GM12878 (cell line): ENCODE measurements around the gene TMEM52. TPM values are rescaled to one million over a fixed set of nuclear protein-coding genes. Genes with fewer than 3 reads are reported as not detected.

ENCODE experiments used
- ATAC-seq: fragments of 200-7000 bp; cut with Tn5 transposase; 3 replicates; pipeline ENCODE4 v1.9.1; 2020; ENCODE audit warnings: mild to moderate bottlenecking, moderate library complexity
- BruUV-seq: library from RNA; stranded (reverse); fragments of 400-500 nt; replicated peaks from 2 replicates; lab custom pipeline; 2021; lab: Mats Ljungman, UMichigan
- CTCF ChIA-PET: fragments of 300-600 bp; sonication (Branson Sonifier 250); formaldehyde crosslinking; extraction: SDS; loops from one replicate; lab custom pipeline; 2021; ENCODE audit warnings: inconsistent platforms; lab: Yijun Ruan, JAX
- POLR2A ChIA-PET: fragments of 350-600 bp; formaldehyde crosslinking; extraction: SDS; loops from one replicate; lab custom pipeline; 2021; ENCODE audit warnings: inconsistent platforms; lab: Charles Lee
- RAD21 ChIA-PET: fragments of 300-600 bp; sonication (Branson Sonifier 250); formaldehyde crosslinking; loops from one replicate; lab custom pipeline; 2023; ENCODE audit warnings: antibody characterized with exemption; ENCODE audit not compliant: unreplicated experiment; lab: Charles Lee
- SMC1A ChIA-PET: fragments of 300-600 bp; sonication (Branson Sonifier 250); formaldehyde crosslinking; loops from one replicate; lab custom pipeline; 2023; ENCODE audit not compliant: unreplicated experiment, uncharacterized antibody; lab: Charles Lee
- DNase-seq: peaks from one replicate; pipeline ENCODE4 v3.0.0-alpha.2; 2011; ENCODE audit warnings: low read depth, low spot score
- FAIRE-seq: peaks from 3 replicates; lab custom pipeline; 2011; peaks lifted over from hg19 to GRCh38; lab: Jason Lieb, UNC
- H2AFZ ChIP-seq: 2 replicates; pipeline ENCODE4 v1.6.0; 2011; ENCODE audit warnings: low read depth, low read length, control low read depth; ENCODE audit not compliant: control insufficient read depth
- H3K27ac ChIP-seq: 2 replicates; pipeline ENCODE4 v1.5.1; 2011; ENCODE audit warnings: control low read depth; ENCODE audit not compliant: control insufficient read depth, insufficient read depth
- H3K27me3 ChIP-seq, 2 experiments: replicated peaks in 1 of 2; 2 replicates each; pipeline versions ENCODE4 v1.6.0 to v1.6.1; 2011; ENCODE audit warnings: low read length in 1 of 2; ENCODE audit not compliant: control insufficient read depth in 2 of 2, insufficient read depth in 2 of 2
- H3K36me3 ChIP-seq, 2 experiments: 2 replicates each; pipeline ENCODE4 v1.5.1; 2011; ENCODE audit warnings: low read length in 1 of 2; ENCODE audit not compliant: control insufficient read depth in 2 of 2, insufficient read depth in 2 of 2
- H3K4me1 ChIP-seq: 2 replicates; pipeline ENCODE4 v1.6.1; 2011; ENCODE audit warnings: mild to moderate bottlenecking, low read length, moderate library complexity, mixed read lengths; ENCODE audit not compliant: control insufficient read depth, insufficient read depth
- H3K4me2 ChIP-seq: 2 replicates; pipeline ENCODE4 v1.6.0; 2011; ENCODE audit warnings: control low read depth; ENCODE audit not compliant: control insufficient read depth, insufficient read depth
- H3K4me3 ChIP-seq: fragments of 200-600 bp; sonication (generic); 2 replicates; pipeline ENCODE4 v1.5.1; 2016
- H3K79me2 ChIP-seq: 2 replicates; pipeline ENCODE4 v1.6.0; 2011; ENCODE audit warnings: low read length; ENCODE audit not compliant: control insufficient read depth, insufficient read depth
- H3K9ac ChIP-seq: 2 replicates; pipeline ENCODE4 v1.8.0; 2011; ENCODE audit warnings: low read length, control low read depth, mixed read lengths; ENCODE audit not compliant: control insufficient read depth, insufficient read depth
- H3K9me3 ChIP-seq: replicated peaks from 3 replicates; pipeline ENCODE4 v1.5.1; 2011; ENCODE audit warnings: mild to moderate bottlenecking, low read length; ENCODE audit not compliant: control insufficient read depth, insufficient read depth
- H4K20me1 ChIP-seq: 2 replicates; pipeline ENCODE4 v1.6.0; 2011; ENCODE audit not compliant: control insufficient read depth, insufficient read depth
- ASH2L ChIP-seq: fragments of 300-600, 200-600 bp; sonication (generic); IDR thresholded peaks from 2 replicates; pipeline ENCODE4 v1.6.1; 2017; ENCODE audit warnings: low read depth, mild to moderate bottlenecking, borderline replicate concordance
- EED ChIP-seq: sonication (generic); IDR thresholded peaks from 2 replicates; pipeline ENCODE4 v1.6.1; 2016; ENCODE audit warnings: antibody characterized with exemption, low read depth
- HCFC1 ChIP-seq: fragments of 150-350 bp; IDR thresholded peaks from 2 replicates; pipeline ENCODE4 v1.6.1; 2014; ENCODE audit warnings: low read length
- HDGF ChIP-seq: fragments of 450-650 bp; IDR thresholded peaks from 2 replicates; pipeline ENCODE4 v1.6.1; 2016; ENCODE audit warnings: antibody characterized with exemption
- IRF4 ChIP-seq: IDR thresholded peaks from 2 replicates; pipeline ENCODE4 v1.6.1; 2011; ENCODE audit warnings: low read depth, low read length
- KLF5 ChIP-seq: fragments of 450-650 bp; IDR thresholded peaks from 2 replicates; pipeline ENCODE4 v1.6.1; 2014; ENCODE audit warnings: mild to moderate bottlenecking; ENCODE audit not compliant: partially characterized antibody
- MEF2B ChIP-seq: fragments of 450-650 bp; IDR thresholded peaks from 2 replicates; pipeline ENCODE4 v1.6.1; 2018; ENCODE audit warnings: mild to moderate bottlenecking, moderate library complexity; ENCODE audit not compliant: partially characterized antibody, poor library complexity, severe bottlenecking
- MXI1 ChIP-seq: fragments of 150-350 bp; IDR thresholded peaks from 2 replicates; pipeline ENCODE4 v1.6.1; 2011; ENCODE audit warnings: low read depth, mild to moderate bottlenecking, inconsistent platforms, low read length, improper control_type of control experiment
- POLR2A ChIP-seq: IDR thresholded peaks from 2 replicates; pipeline ENCODE4 v1.6.1; 2011; ENCODE audit warnings: low read depth, mild to moderate bottlenecking, low read length
- RAD21 ChIP-seq: IDR thresholded peaks from 2 replicates; pipeline ENCODE4 v1.6.1; 2011; ENCODE audit warnings: mild to moderate bottlenecking, low read depth, low read length, moderate library complexity; ENCODE audit not compliant: insufficient read depth
- RBBP5 ChIP-seq: fragments of 200-600 bp; sonication (generic); conservative IDR thresholded peaks from 2 replicates; pipeline ENCODE4 v1.6.1; 2016
- RUNX3 ChIP-seq: IDR thresholded peaks from 2 replicates; pipeline ENCODE4 v1.6.1; 2012; ENCODE audit warnings: low read length, inconsistent platforms
- SMAD1 ChIP-seq: fragments of 450-650 bp; IDR thresholded peaks from 2 replicates; pipeline ENCODE4 v1.6.1; 2018; ENCODE audit warnings: mild to moderate bottlenecking, low read depth; ENCODE audit not compliant: partially characterized antibody
- SPI1 ChIP-seq: IDR thresholded peaks from 2 replicates; pipeline ENCODE4 v1.6.1; 2011; ENCODE audit warnings: low read depth, mild to moderate bottlenecking, low read length, moderate library complexity, borderline replicate concordance; ENCODE audit not compliant: insufficient read depth
- SRF ChIP-seq, 2 experiments: IDR thresholded peaks; 2 replicates each; pipeline ENCODE4 v1.6.1; 2011; ENCODE audit warnings: low read depth in 2 of 2, low read length in 2 of 2, mild to moderate bottlenecking in 1 of 2, moderate library complexity in 1 of 2
- TBL1XR1 ChIP-seq: IDR thresholded peaks from 2 replicates; pipeline ENCODE4 v1.6.1; 2012; ENCODE audit warnings: low read depth, low read length, improper control_type of control experiment
- WRNIP1 ChIP-seq: IDR thresholded peaks from 2 replicates; pipeline ENCODE4 v1.6.1; 2011; ENCODE audit warnings: low read depth, low read length, improper control_type of control experiment, borderline replicate concordance
- YBX1 ChIP-seq: fragments of 450-650 bp; IDR thresholded peaks from 2 replicates; pipeline ENCODE4 v1.6.1; 2016; ENCODE audit warnings: antibody characterized with exemption
- WGBS: methylation state at CpG from one replicate; pipeline ENCODE4 v1.1.6; 2016; ENCODE audit warnings: low lambda C conversion rate; ENCODE audit not compliant: insufficient replicate concordance, insufficient coverage; ENCODE audit errors: missing lambda C conversion rate; 5-methylcytosine and 5-hydroxymethylcytosine counted together
- in situ Hi-C: fragments of 300-500 bp; cut with MboI; formaldehyde crosslinking; loops from 9 replicates; pipeline ENCODE4 v1.14.3; 2018; ENCODE audit warnings: mixed read lengths
- intact Hi-C: fragments of 100-400 bp; cut with micrococcal nuclease; formaldehyde crosslinking; loops from one replicate; pipeline ENCODE4 v1.14.2; 2022; ENCODE audit not compliant: unreplicated experiment
- polyA plus RNA-seq, 11 experiments: library from polyadenylated mRNA; depleted of rRNA in 4 of 11; unstranded in 6 of 11; stranded (reverse) in 5 of 11; fragments of >200 nt; fragmentation: Nextera tagmentation in 4 of 11; fragmentation: Illumina TruSeq in 1 of 11; extraction: Ambion mirVana in 4 of 11; extraction: Trizol in 1 of 11; gene quantifications; 1 replicate in 1 of 11; 2 replicates in 10 of 11; pipeline versions ENCODE4 v1.2.1 to v1.2.3, GENCODE V29; 2011 to 2016; ENCODE audit warnings: inconsistent platforms in 2 of 11, missing spikeins in 2 of 11, low read depth in 1 of 11
- total RNA-seq, 4 experiments: library from RNA; depleted of rRNA in 3 of 4; stranded (reverse); fragments of >200 nt in 3 of 4; fragmentation: Illumina TruSeq in 1 of 4; extraction: Trizol in 1 of 4; gene quantifications; 2 replicates each; pipeline versions ENCODE4 v1.2.1 to v1.2.3, GENCODE V29; 2013 to 2021
- TF ChIP-seq, protein P1 (sequence below): fragments of 450-650 bp; formaldehyde crosslinking; IDR thresholded peaks from 2 replicates; pipeline ENCODE4 v1.4.0; 2022; ENCODE audit warnings: mild to moderate bottlenecking, moderate library complexity
- TF ChIP-seq, protein P2 (sequence below): fragments of 450-650 bp; formaldehyde crosslinking; IDR thresholded peaks from 2 replicates; pipeline ENCODE4 v1.5.0; 2022; ENCODE audit warnings: mild to moderate bottlenecking, missing genetic modification characterization

Gene TMEM52
- total and polyA plus RNA-seq, 10 of the 15 experiments (the other 5 are each of a cell fraction or from before 2014, with no cell fraction given), result 0.17 to 0.33 (median 0.24) TPM; not detected in 7

DNA sequence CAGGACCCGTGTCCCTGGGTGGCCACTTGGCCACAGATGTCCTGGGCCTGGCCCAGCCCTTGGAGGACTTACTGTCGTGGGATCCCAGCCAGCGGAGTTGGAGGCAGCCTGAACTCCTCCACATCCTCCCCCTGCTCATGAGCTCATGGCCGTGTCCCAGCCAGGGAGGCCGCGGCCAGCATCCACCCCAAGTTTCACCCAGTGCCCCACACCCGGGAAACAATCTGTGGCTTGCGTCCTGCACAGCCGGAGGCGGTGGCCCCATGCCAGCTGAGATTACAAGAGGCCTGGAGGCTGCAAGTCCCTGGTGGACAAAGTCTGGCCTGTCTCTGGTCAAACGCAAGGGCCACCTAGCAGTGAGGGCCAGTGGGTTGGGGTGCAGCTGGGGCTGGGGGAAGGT, 27.5 kb upstream of the TMEM52 start:
- no TSS peak for BruUV-seq
- in situ Hi-C loops, result no loop called here
- H3K4me1 ChIP-seq, result no peaks in the 10 kb centered on the region

More for the DNA sequence above, 27.5 kb upstream of the TMEM52 start:
- Histone ChIP-seq H2AFZ (no peak overlapping the region), H3K9me3 (no peaks in the 10 kb centered on the region), H3K79me2 (no peaks in the 10 kb centered on the region), H3K36me3 (no peaks in the 10 kb centered on the region), H3K27ac (no peak overlapping the region), H4K20me1 (no peaks in the 10 kb centered on the region), H3K4me3 (no peak overlapping the region), H3K4me2 (no peak overlapping the region), H3K9ac (no peak overlapping the region), H3K27me3 (no peaks in the 10 kb centered on the region)
- WGBS, result 49% methylated on average over 11 of the region's 11 CpGs
- intact Hi-C loops, result no loop called here
- TF ChIP-seq HDGF (no peak), SMAD1 (no peak), RUNX3 (no peak), TBL1XR1 (no peak), WRNIP1 (no peak), RBBP5 (no peak), MEF2B (no peak), POLR2A (no peak), SRF (IDR thresholded peaks at IDR 0.05; ENCODE audit: low read depth in 2 of 2, low read length in 2 of 2) (no peak), SPI1 (no peak), EED (no peak), ASH2L (no peak), IRF4 (no peak), MXI1 (no peak), KLF5 (no peak), HCFC1 (no peak), YBX1 (no peak), RAD21 (no peak)
- TF ChIP-seq, protein P1, sequence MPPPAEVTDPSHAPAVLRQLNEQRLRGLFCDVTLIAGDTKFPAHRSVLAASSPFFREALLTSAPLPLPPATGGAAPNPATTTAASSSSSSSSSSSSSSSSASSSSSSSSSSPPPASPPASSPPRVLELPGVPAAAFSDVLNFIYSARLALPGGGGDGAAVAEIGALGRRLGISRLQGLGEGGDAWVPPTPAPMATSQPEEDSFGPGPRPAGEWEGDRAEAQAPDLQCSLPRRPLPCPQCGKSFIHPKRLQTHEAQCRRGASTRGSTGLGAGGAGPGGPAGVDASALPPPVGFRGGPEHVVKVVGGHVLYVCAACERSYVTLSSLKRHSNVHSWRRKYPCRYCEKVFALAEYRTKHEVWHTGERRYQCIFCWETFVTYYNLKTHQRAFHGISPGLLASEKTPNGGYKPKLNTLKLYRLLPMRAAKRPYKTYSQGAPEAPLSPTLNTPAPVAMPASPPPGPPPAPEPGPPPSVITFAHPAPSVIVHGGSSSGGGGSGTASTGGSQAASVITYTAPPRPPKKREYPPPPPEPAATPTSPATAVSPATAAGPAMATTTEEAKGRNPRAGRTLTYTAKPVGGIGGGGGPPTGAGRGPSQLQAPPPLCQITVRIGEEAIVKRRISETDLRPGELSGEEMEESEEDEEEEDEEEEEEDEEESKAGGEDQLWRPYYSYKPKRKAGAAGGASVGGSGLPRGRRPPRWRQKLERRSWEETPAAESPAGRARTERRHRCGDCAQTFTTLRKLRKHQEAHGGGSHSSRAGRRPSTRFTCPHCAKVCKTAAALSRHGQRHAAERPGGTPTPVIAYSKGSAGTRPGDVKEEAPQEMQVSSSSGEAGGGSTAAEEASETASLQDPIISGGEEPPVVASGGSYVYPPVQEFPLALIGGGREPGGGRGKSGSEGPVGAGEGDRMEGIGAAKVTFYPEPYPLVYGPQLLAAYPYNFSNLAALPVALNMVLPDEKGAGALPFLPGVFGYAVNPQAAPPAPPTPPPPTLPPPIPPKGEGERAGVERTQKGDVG (CRISPR knock-in tag), result no peak
- TF ChIP-seq, protein P2, sequence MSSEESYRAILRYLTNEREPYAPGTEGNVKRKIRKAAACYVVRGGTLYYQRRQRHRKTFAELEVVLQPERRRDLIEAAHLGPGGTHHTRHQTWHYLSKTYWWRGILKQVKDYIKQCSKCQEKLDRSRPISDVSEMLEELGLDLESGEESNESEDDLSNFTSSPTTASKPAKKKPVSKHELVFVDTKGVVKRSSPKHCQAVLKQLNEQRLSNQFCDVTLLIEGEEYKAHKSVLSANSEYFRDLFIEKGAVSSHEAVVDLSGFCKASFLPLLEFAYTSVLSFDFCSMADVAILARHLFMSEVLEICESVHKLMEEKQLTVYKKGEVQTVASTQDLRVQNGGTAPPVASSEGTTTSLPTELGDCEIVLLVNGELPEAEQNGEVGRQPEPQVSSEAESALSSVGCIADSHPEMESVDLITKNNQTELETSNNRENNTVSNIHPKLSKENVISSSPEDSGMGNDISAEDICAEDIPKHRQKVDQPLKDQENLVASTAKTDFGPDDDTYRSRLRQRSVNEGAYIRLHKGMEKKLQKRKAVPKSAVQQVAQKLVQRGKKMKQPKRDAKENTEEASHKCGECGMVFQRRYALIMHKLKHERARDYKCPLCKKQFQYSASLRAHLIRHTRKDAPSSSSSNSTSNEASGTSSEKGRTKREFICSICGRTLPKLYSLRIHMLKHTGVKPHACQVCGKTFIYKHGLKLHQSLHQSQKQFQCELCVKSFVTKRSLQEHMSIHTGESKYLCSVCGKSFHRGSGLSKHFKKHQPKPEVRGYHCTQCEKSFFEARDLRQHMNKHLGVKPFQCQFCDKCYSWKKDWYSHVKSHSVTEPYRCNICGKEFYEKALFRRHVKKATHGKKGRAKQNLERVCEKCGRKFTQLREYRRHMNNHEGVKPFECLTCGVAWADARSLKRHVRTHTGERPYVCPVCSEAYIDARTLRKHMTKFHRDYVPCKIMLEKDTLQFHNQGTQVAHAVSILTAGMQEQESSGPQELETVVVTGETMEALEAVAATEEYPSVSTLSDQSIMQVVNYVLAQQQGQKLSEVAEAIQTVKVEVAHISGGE, result no peak
- DNase-seq (no peak), ATAC-seq (no peak), FAIRE-seq (no peak)
- ChIA-PET POLR2A (no interaction called here), SMC1A (interaction anchor here (1.3 kb wide), 1 partner anchor 98 kb away, joined by 3 read pairs; no protein-coding TSS in a partner anchor), CTCF (no interaction called here), RAD21 (no interaction called here)
